Mesendoderm (in vitro differentiated cells): ENCODE results near the gene AAR2.

Experiments
- DNase-seq: peaks from one replicate; pipeline ENCODE4 v3.0.0; 2013
- H2AK5ac ChIP-seq: 2 replicates; pipeline ENCODE4 v1.6.1; 2013; ENCODE audit warnings: low read length, inconsistent platforms
- H2BK120ac ChIP-seq: 2 replicates; pipeline ENCODE4 v1.6.1; 2013; ENCODE audit warnings: low read depth, mild to moderate bottlenecking, low read length, moderate library complexity, mixed read lengths
- H2BK15ac ChIP-seq: replicated peaks from 2 replicates; pipeline ENCODE4 v1.6.1; 2013; ENCODE audit warnings: low read depth, mild to moderate bottlenecking, moderate library complexity
- H2BK5ac ChIP-seq: 2 replicates; pipeline ENCODE4 v1.6.1; 2013; ENCODE audit warnings: low read length, inconsistent platforms
- H3K18ac ChIP-seq: 2 replicates; pipeline ENCODE4 v1.6.1; 2013; ENCODE audit warnings: mild to moderate bottlenecking, low read length, mixed read lengths
- H3K23ac ChIP-seq: one replicate; pipeline ENCODE4 v1.6.1; 2013; ENCODE audit warnings: low read length
- H3K27ac ChIP-seq: 2 replicates; pipeline ENCODE4 v1.5.1; 2013; ENCODE audit warnings: low read depth, mild to moderate bottlenecking, inconsistent platforms, low read length, moderate library complexity
- H3K27me3 ChIP-seq: 2 replicates; pipeline ENCODE4 v1.6.1; 2013; ENCODE audit warnings: low read length, control low read depth, mild to moderate bottlenecking, inconsistent platforms; ENCODE audit not compliant: insufficient read depth, poor library complexity
- H3K36me3 ChIP-seq: 2 replicates; pipeline ENCODE4 v1.6.1; 2013; ENCODE audit warnings: low read length, inconsistent platforms; ENCODE audit not compliant: control insufficient read depth, insufficient read depth
- H3K4ac ChIP-seq: one replicate; pipeline ENCODE4 v1.6.1; 2013; ENCODE audit warnings: low read depth, mild to moderate bottlenecking, low read length, moderate library complexity
- H3K4me1 ChIP-seq: 2 replicates; pipeline ENCODE4 v1.6.1; 2013; ENCODE audit warnings: low read depth, low read length, inconsistent platforms; ENCODE audit not compliant: control insufficient read depth
- H3K4me2 ChIP-seq: 2 replicates; pipeline ENCODE4 v1.6.1; 2013; ENCODE audit warnings: low read length
- H3K4me3 ChIP-seq: 2 replicates; pipeline ENCODE4 v1.5.1; 2013; ENCODE audit warnings: mild to moderate bottlenecking, low read length
- H3K56ac ChIP-seq: one replicate; pipeline ENCODE4 v1.6.1; 2013; ENCODE audit warnings: low read length
- H3K79me1 ChIP-seq: 2 replicates; pipeline ENCODE4 v1.6.1; 2013; ENCODE audit warnings: low read length, inconsistent platforms
- H3K79me2 ChIP-seq: 2 replicates; pipeline ENCODE4 v1.6.1; 2013; ENCODE audit warnings: mild to moderate bottlenecking, low read length; ENCODE audit not compliant: control insufficient read depth, insufficient read depth
- H3K9ac ChIP-seq: 2 replicates; pipeline ENCODE4 v1.6.1; 2013; ENCODE audit warnings: low read length, inconsistent platforms
- H4K5ac ChIP-seq: one replicate; pipeline ENCODE4 v1.6.1; 2013; ENCODE audit warnings: low read length
- H4K8ac ChIP-seq: one replicate; pipeline ENCODE4 v1.6.1; 2013; ENCODE audit warnings: low read depth, mild to moderate bottlenecking, control low read depth, low read length, moderate library complexity
- WGBS: extraction: QIAGEN DNeasy Blood & Tissue Kit; methylation state at CpG from one replicate; pipeline ENCODE4 v1.1.7; 2013; ENCODE audit warnings: low lambda C conversion rate, missing lambda C conversion rate; ENCODE audit not compliant: insufficient coverage; ENCODE audit errors: extremely low coverage; 5-methylcytosine and 5-hydroxymethylcytosine counted together

The AAR2 gene

GRCh38 chr20:36200451-36200850 is 35.8 kb upstream of the AAR2 start:
- WGBS, result no CpG with 5 or more reads among the region's 1 CpG
- H3K79me2 ChIP-seq, result no peaks in the 10 kb centered on the region
- no peak overlapping the region for H3K18ac ChIP-seq
- no peak overlapping the region for H3K56ac ChIP-seq
- no peak overlapping the region for H4K8ac ChIP-seq
- H3K9ac ChIP-seq, result no peak overlapping the region
- H3K79me1 ChIP-seq, result no peaks in the 10 kb centered on the region
- no peak overlapping the region for H3K23ac ChIP-seq
- H3K4me3 ChIP-seq, result no peak overlapping the region
- H3K36me3 ChIP-seq, result no peaks in the 10 kb centered on the region
- H3K4ac ChIP-seq, result no peak overlapping the region
- no peak overlapping the region for H2AK5ac ChIP-seq
- DNase-seq, result no peak
- H3K4me1 ChIP-seq, result no peaks in the 10 kb centered on the region
- H3K4me2 ChIP-seq, result no peak overlapping the region
- H2BK15ac ChIP-seq, result no peak overlapping the region
- H3K27me3 ChIP-seq, result no peaks in the 10 kb centered on the region
- H2BK120ac ChIP-seq, result no peak overlapping the region
- H4K5ac ChIP-seq, result no peak overlapping the region
- no peak overlapping the region for H3K27ac ChIP-seq
- no peak overlapping the region for H2BK5ac ChIP-seq

- H3K79me1 ChIP-seq, result no peaks in the 10 kb centered on the region
- H4K5ac ChIP-seq, result no peak overlapping the region
- no peaks in the 10 kb centered on the region for H3K79me2 ChIP-seq
- no peak overlapping the region for H3K4me3 ChIP-seq
- no peaks in the 10 kb centered on the region for H3K27me3 ChIP-seq
- WGBS, result no CpG with 5 or more reads among the region's 4 CpGs
- no peak overlapping the region for H3K4ac ChIP-seq
- no peak overlapping the region for H3K27ac ChIP-seq
- no peak overlapping the region for H3K23ac ChIP-seq
- no peak overlapping the region for H2BK15ac ChIP-seq
- no peak overlapping the region for H2AK5ac ChIP-seq
- no peak for DNase-seq
- no peaks in the 10 kb centered on the region for H3K36me3 ChIP-seq
- H2BK5ac ChIP-seq, result no peak overlapping the region
- H4K8ac ChIP-seq, result no peak overlapping the region
- no peak overlapping the region for H3K18ac ChIP-seq
- no peak overlapping the region for H3K56ac ChIP-seq
- H3K4me1 ChIP-seq, result no peaks in the 10 kb centered on the region
- H2BK120ac ChIP-seq, result no peak overlapping the region
- no peak overlapping the region for H3K4me2 ChIP-seq
- no peak overlapping the region for H3K9ac ChIP-seq
Measured at GRCh38 chr20:36201198-36201597, 35.1 kb upstream of the AAR2 start.

GRCh38 chr20:36202891-36203338 is 33.4 kb upstream of the AAR2 start:
- WGBS, result no CpG with 5 or more reads among the region's 18 CpGs
- no peak overlapping the region for H3K4ac ChIP-seq
- no peak overlapping the region for H3K4me2 ChIP-seq

GRCh38 chr20:36203861-36204260 is 32.4 kb upstream of the AAR2 start:
- Histone ChIP-seq H4K8ac (no peak overlapping the region), H3K56ac (no peak overlapping the region), H3K27ac (no peak overlapping the region), H3K79me1 (no peaks in the 10 kb centered on the region), H3K23ac (no peak overlapping the region), H3K9ac (no peak overlapping the region), H2AK5ac (no peak overlapping the region), H3K18ac (no peak overlapping the region), H4K5ac (no peak overlapping the region), H3K4me2 (no peak overlapping the region), H3K4me3 (no peak overlapping the region), H3K36me3 (no peaks in the 10 kb centered on the region), H2BK5ac (no peak overlapping the region), H3K27me3 (no peaks in the 10 kb centered on the region), H3K4me1 (no peaks in the 10 kb centered on the region), H2BK120ac (no peak overlapping the region), H2BK15ac (no peak overlapping the region), H3K79me2 (no peaks in the 10 kb centered on the region), H3K4ac (no peak overlapping the region)
- DNase-seq, result no peak
- no CpG with 5 or more reads among the region's 3 CpGs for WGBS

More at GRCh38 chr20:36202891-36203338, 33.4 kb upstream of the AAR2 start:
- Histone ChIP-seq H2BK120ac (no peak overlapping the region), H3K27ac (no peak overlapping the region), H3K79me1 (no peaks in the 10 kb centered on the region), H3K18ac (no peak overlapping the region), H3K27me3 (no peaks in the 10 kb centered on the region), H3K36me3 (no peaks in the 10 kb centered on the region), H3K9ac (no peak overlapping the region), H4K8ac (no peak overlapping the region), H2BK15ac (no peak overlapping the region), H4K5ac (no peak overlapping the region), H3K4me1 (no peaks in the 10 kb centered on the region), H3K23ac (no peak overlapping the region), H2AK5ac (no peak overlapping the region), H3K4me3 (no peak overlapping the region), H3K79me2 (no peaks in the 10 kb centered on the region), H2BK5ac (no peak overlapping the region), H3K56ac (no peak overlapping the region)
- peak; percentile 78 for DNase-seq

- H3K4me3 ChIP-seq, result no peak overlapping the region
- no peak overlapping the region for H2BK120ac ChIP-seq
- H3K23ac ChIP-seq, result no peak overlapping the region
- H3K4ac ChIP-seq, result no peak overlapping the region
- no peak overlapping the region for H2AK5ac ChIP-seq
- no peaks in the 10 kb centered on the region for H3K79me2 ChIP-seq
- no peaks in the 10 kb centered on the region for H3K27me3 ChIP-seq
- no peak overlapping the region for H3K56ac ChIP-seq
- H3K18ac ChIP-seq, result no peak overlapping the region
- no peak overlapping the region for H3K9ac ChIP-seq
- no peak overlapping the region for H3K27ac ChIP-seq
- no peak overlapping the region for H3K4me2 ChIP-seq
- no peak overlapping the region for H2BK15ac ChIP-seq
- no CpG with 5 or more reads among the region's 3 CpGs for WGBS
- H2BK5ac ChIP-seq, result no peak overlapping the region
- DNase-seq, result no peak
- no peaks in the 10 kb centered on the region for H3K79me1 ChIP-seq
- H4K8ac ChIP-seq, result no peak overlapping the region
- no peaks in the 10 kb centered on the region for H3K36me3 ChIP-seq
- H3K4me1 ChIP-seq, result no peaks in the 10 kb centered on the region
- no peak overlapping the region for H4K5ac ChIP-seq
Measured at GRCh38 chr20:36205026-36205425, 31.3 kb upstream of the AAR2 start.

GRCh38 chr20:36206068-36206467 is 30.2 kb upstream of the AAR2 start:
- Histone ChIP-seq H3K79me2 (no peaks in the 10 kb centered on the region), H3K4me3 (no peak overlapping the region), H3K27ac (no peak overlapping the region), H3K18ac (no peak overlapping the region), H4K5ac (no peak overlapping the region), H3K4me1 (no peaks in the 10 kb centered on the region), H2BK15ac (no peak overlapping the region), H3K4me2 (no peak overlapping the region), H3K9ac (no peak overlapping the region), H2AK5ac (no peak overlapping the region), H3K4ac (no peak overlapping the region), H3K56ac (no peak overlapping the region), H4K8ac (no peak overlapping the region), H3K79me1 (no peaks in the 10 kb centered on the region), H3K23ac (no peak overlapping the region), H2BK120ac (no peak overlapping the region), H2BK5ac (no peak overlapping the region), H3K36me3 (no peaks in the 10 kb centered on the region), H3K27me3 (no peaks in the 10 kb centered on the region)
- WGBS, result no CpG with 5 or more reads among the region's 9 CpGs
- no peak for DNase-seq
